ENCODE data around the gene PPIF.
"Not testable (repeated sequence)": the region's sequence is repeated elsewhere in the genome, so short reads cannot be mapped to it uniquely, and the experiment has no call there.

- TF ChIP-seq CTCF (tag by site-specific recombination; IDR thresholded peaks at IDR 0.05); ZNF544 (tag by site-specific recombination; IDR thresholded peaks at IDR 0.05); ZNF148 (tag by site-specific recombination; IDR thresholded peaks at IDR 0.05; ENCODE audit: borderline replicate concordance); ZNF302 (tag by site-specific recombination; IDR thresholded peaks at IDR 0.05; ENCODE audit: low read depth); TCF7L2 (IDR thresholded peaks at IDR 0.05; ENCODE audit: borderline replicate concordance, low read depth, low read length); ZNF426 (tag by site-specific recombination; IDR thresholded peaks at IDR 0.05); ZBTB7A (tag by site-specific recombination; IDR thresholded peaks at IDR 0.05; ENCODE audit: low read depth); KLF17 (tag by site-specific recombination; IDR thresholded peaks at IDR 0.05): not testable (repeated sequence)
Measured at GRCh38 chr10:79332610-79333315, 14.5 kb upstream of the PPIF start.
